Astrocyte (in vitro differentiated cells and primary cell): Measurements from ENCODE around the gene ESPNL. TPM values are rescaled to one million over a fixed set of nuclear protein-coding genes. Genes with fewer than 3 reads are reported as not detected.

Source experiments
- DNase-seq: peaks from one replicate; pipeline ENCODE4 v3.0.0-alpha.2; 2010; ENCODE audit warnings: low read depth
- FAIRE-seq: peaks from 2 replicates; lab custom pipeline; 2011; peaks lifted over from hg19 to GRCh38; lab: Jason Lieb, UNC
- H2AFZ ChIP-seq: 2 replicates; pipeline ENCODE4 v1.6.0; 2012; ENCODE audit warnings: low read depth, low read length, inconsistent platforms
- H3K27ac ChIP-seq: 2 replicates; pipeline ENCODE4 v1.5.1; 2011; ENCODE audit warnings: low read depth, low read length, inconsistent platforms
- H3K27me3 ChIP-seq: 2 replicates; pipeline ENCODE4 v1.6.0; 2011; ENCODE audit warnings: low read length, inconsistent platforms; ENCODE audit not compliant: insufficient read depth
- H3K36me3 ChIP-seq: 2 replicates; pipeline ENCODE4 v1.5.1; 2011; ENCODE audit warnings: low read length, inconsistent platforms; ENCODE audit not compliant: insufficient read depth
- H3K4me1 ChIP-seq: 2 replicates; pipeline ENCODE4 v1.5.1; 2011; ENCODE audit warnings: low read length, inconsistent platforms; ENCODE audit not compliant: insufficient read depth
- H3K4me2 ChIP-seq: 2 replicates; pipeline ENCODE4 v1.6.0; 2012; ENCODE audit warnings: low read length, inconsistent platforms
- H3K4me3 ChIP-seq: 2 replicates; pipeline ENCODE4 v1.5.1; 2011; ENCODE audit warnings: low read depth, mild to moderate bottlenecking, low read length, inconsistent platforms; ENCODE audit not compliant: insufficient read depth
- H3K79me2 ChIP-seq: 2 replicates; pipeline ENCODE4 v1.6.0; 2012; ENCODE audit warnings: mild to moderate bottlenecking, low read length, inconsistent platforms; ENCODE audit not compliant: insufficient read depth
- H3K9ac ChIP-seq: 2 replicates; pipeline ENCODE4 v1.6.0; 2012; ENCODE audit warnings: mild to moderate bottlenecking, low read length, inconsistent platforms
- H3K9me3 ChIP-seq: 2 replicates; pipeline ENCODE4 v1.5.1; 2012; ENCODE audit warnings: low read depth, mild to moderate bottlenecking, low read length, inconsistent platforms; ENCODE audit not compliant: insufficient read depth
- H4K20me1 ChIP-seq: 2 replicates; pipeline ENCODE4 v1.6.0; 2012; ENCODE audit warnings: low read length, inconsistent platforms; ENCODE audit not compliant: insufficient read depth
- H3K27ac Mint-ChIP-seq: one replicate; pipeline ENCODE4 v1.8.0; 2021; ENCODE audit warnings: mild to moderate bottlenecking, mixed read lengths; ENCODE audit not compliant: unreplicated experiment
- H3K27me3 Mint-ChIP-seq: one replicate; pipeline ENCODE4 v1.8.0; 2021; ENCODE audit warnings: low read depth, mixed read lengths; ENCODE audit not compliant: unreplicated experiment
- H3K36me3 Mint-ChIP-seq: one replicate; pipeline ENCODE4 v1.8.0; 2021; ENCODE audit warnings: low read depth, mixed read lengths; ENCODE audit not compliant: unreplicated experiment
- H3K4me1 Mint-ChIP-seq: one replicate; pipeline ENCODE4 v1.8.0; 2021; ENCODE audit warnings: low read depth, mixed read lengths; ENCODE audit not compliant: unreplicated experiment
- H3K4me3 Mint-ChIP-seq: one replicate; pipeline ENCODE4 v1.8.0; 2021; ENCODE audit warnings: mild to moderate bottlenecking, moderate library complexity, mixed read lengths; ENCODE audit not compliant: unreplicated experiment
- H3K9me3 Mint-ChIP-seq: one replicate; pipeline ENCODE4 v1.8.0; 2021; ENCODE audit warnings: mild to moderate bottlenecking, mixed read lengths; ENCODE audit not compliant: unreplicated experiment
- CTCF ChIP-seq: IDR thresholded peaks from 2 replicates; pipeline ENCODE4 v1.5.1; 2011; ENCODE audit warnings: low read depth, mild to moderate bottlenecking, inconsistent platforms, low read length, moderate library complexity; ENCODE audit not compliant: insufficient read depth
- EZH2 ChIP-seq: IDR thresholded peaks from 2 replicates; pipeline ENCODE4 v1.6.1; 2012; ENCODE audit warnings: mild to moderate bottlenecking, low read length, inconsistent platforms; ENCODE audit not compliant: insufficient read depth
- total RNA-seq: library from RNA; stranded (reverse); gene quantifications from 2 replicates; pipeline ENCODE4 v1.2.1, GENCODE V29; 2021

The ESPNL gene
- total RNA-seq, 1 donor from 2014 or later: not detected

GRCh38 chr2:238090887-238091286 lies 9.3 kb upstream of the ESPNL start:
- DNase-seq: no peak
- no peak overlapping the region for H3K4me3 ChIP-seq
- Mint-ChIP-seq H3K27me3 (no peaks in the 10 kb centered on the region), H3K36me3 (peaks cover 2% of the 10 kb centered on the region), H3K27ac (no peak overlapping the region), H3K4me3 (no peak overlapping the region), H3K4me1 (no peaks in the 10 kb centered on the region), H3K9me3 (peaks cover 2% of the 10 kb centered on the region)
- H3K9ac ChIP-seq: no peak overlapping the region
- no peaks in the 10 kb centered on the region for H3K36me3 ChIP-seq
- H2AFZ ChIP-seq: no peak overlapping the region
- no peaks in the 10 kb centered on the region for H3K9me3 ChIP-seq
- H3K79me2 ChIP-seq: no peaks in the 10 kb centered on the region
- no peaks in the 10 kb centered on the region for H4K20me1 ChIP-seq
- no peaks in the 10 kb centered on the region for H3K27me3 ChIP-seq
- H3K4me2 ChIP-seq: no peak overlapping the region
- FAIRE-seq: no peak
- no peaks in the 10 kb centered on the region for H3K4me1 ChIP-seq
- H3K27ac ChIP-seq: no peak overlapping the region
- TF ChIP-seq EZH2 (no peak), CTCF (no peak)

- Histone ChIP-seq H3K27ac (no peak overlapping the region), H3K4me1 (no peaks in the 10 kb centered on the region), H3K79me2 (no peaks in the 10 kb centered on the region), H3K27me3 (no peaks in the 10 kb centered on the region), H3K4me3 (no peak overlapping the region), H3K4me2 (no peak overlapping the region), H3K9me3 (no peaks in the 10 kb centered on the region), H3K9ac (no peak overlapping the region), H2AFZ (no peak overlapping the region), H3K36me3 (no peaks in the 10 kb centered on the region), H4K20me1 (no peaks in the 10 kb centered on the region)
- H3K4me3 Mint-ChIP-seq: no peak overlapping the region
- H3K4me1 Mint-ChIP-seq: no peaks in the 10 kb centered on the region
- H3K9me3 Mint-ChIP-seq: peaks cover 2% of the 10 kb centered on the region
- no peak overlapping the region for H3K27ac Mint-ChIP-seq
- H3K36me3 Mint-ChIP-seq: peaks cover 2% of the 10 kb centered on the region
- H3K27me3 Mint-ChIP-seq: no peaks in the 10 kb centered on the region
- FAIRE-seq (no peak), DNase-seq (no peak)
- no peak for TF ChIP-seq CTCF
- TF ChIP-seq EZH2: no peak
Measured at GRCh38 chr2:238091436-238092060, 8.6 kb upstream of the ESPNL start.

- Histone ChIP-seq H3K9me3 (no peaks in the 10 kb centered on the region), H4K20me1 (no peaks in the 10 kb centered on the region), H3K9ac (no peak overlapping the region), H3K4me1 (no peaks in the 10 kb centered on the region), H3K4me2 (no peak overlapping the region), H3K27ac (no peak overlapping the region), H3K27me3 (no peaks in the 10 kb centered on the region), H2AFZ (no peak overlapping the region), H3K36me3 (no peaks in the 10 kb centered on the region), H3K79me2 (no peaks in the 10 kb centered on the region), H3K4me3 (no peak overlapping the region)
- no peak for TF ChIP-seq EZH2
- no peak for TF ChIP-seq CTCF
- DNase-seq (no peak), FAIRE-seq (no peak)
- Mint-ChIP-seq H3K36me3 (peaks cover 2% of the 10 kb centered on the region), H3K27me3 (no peaks in the 10 kb centered on the region), H3K4me1 (no peaks in the 10 kb centered on the region), H3K9me3 (peaks cover 2% of the 10 kb centered on the region), H3K27ac (no peak overlapping the region), H3K4me3 (no peak overlapping the region)
Measured at GRCh38 chr2:238092486-238093035, 7.6 kb upstream of the ESPNL start.
